ENCODE data around the gene OR2T27.
A peak's percentile ranks its signal among the peaks of the same experiment; 100 is the strongest.
"Not testable (repeated sequence)": the region's sequence is repeated elsewhere in the genome, so short reads cannot be mapped to it uniquely, and the experiment has no call there.

Gene OR2T27, protein sequence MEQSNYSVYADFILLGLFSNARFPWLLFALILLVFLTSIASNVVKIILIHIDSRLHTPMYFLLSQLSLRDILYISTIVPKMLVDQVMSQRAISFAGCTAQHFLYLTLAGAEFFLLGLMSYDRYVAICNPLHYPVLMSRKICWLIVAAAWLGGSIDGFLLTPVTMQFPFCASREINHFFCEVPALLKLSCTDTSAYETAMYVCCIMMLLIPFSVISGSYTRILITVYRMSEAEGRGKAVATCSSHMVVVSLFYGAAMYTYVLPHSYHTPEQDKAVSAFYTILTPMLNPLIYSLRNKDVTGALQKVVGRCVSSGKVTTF

DNA sequence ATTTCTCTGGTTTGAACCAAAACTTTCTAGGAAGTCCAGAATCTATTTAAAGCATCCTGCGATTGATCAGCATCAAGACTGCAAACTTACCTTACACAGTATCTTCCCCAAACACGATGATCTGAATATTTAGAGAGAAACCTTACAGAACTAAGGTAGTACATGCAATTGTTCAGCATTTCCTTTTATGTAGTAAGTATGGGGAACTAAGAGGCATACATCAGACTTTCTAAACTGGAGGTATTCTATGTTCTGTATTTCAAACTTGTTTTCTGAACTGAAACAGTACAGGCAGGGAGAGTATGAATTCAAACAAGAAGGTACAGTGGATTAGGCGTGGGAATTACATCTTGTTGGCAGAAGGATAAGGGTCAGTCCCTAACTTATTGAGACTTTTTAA lies at the start of gene OR2T27:
TSS of gene OR2T27 (minus strand) at position 175 of the 400 bp plus-strand sequence. CDS start 4,644 bp downstream, outside the sequence.
- not testable (repeated sequence) for DNase-seq (ENCODE audit: low spot score)

DNA sequence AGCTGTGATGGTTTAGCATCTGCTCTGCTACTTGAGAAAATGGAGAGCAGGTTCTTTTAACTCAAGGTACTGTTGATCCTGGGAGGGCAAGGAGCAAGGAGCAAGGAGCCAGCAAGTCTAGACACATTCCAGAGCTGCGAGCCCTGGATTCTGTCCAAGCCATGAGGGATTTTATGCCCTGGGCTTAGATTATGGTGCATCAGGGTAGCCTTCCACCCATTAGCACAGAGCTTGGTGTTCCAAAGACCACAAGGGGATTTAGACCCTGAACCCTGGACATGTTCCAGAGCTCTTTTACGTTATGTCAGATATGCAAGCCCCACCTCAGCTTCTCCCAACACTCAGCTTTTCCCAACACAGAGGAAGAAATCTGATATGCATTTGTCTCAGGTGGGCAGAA lies 49.3 kb upstream of the OR2T27 start:
- DNase-seq (ENCODE audit: low spot score) = no peak

DNA sequence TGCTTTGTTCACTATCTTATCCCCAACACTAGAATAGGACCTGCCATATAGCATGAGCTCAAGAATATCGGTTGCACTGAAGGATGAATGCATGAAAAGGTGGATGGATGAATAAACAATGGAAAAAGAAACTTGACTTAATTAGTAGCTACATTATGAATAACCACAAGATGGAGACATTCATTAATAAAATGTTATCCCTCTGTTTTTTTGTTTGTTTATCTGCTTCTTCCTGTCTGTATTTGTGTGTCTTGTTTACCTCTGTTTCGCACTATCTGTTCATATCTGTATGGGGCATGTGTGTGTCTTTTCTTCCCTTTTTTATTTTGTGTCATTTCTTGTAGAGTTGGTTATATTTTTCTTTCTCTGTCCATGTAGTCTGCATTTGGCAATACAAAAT lies 48.3 kb upstream of the OR2T27 start:
- DNase-seq (ENCODE audit: low spot score) = no peak

DNA sequence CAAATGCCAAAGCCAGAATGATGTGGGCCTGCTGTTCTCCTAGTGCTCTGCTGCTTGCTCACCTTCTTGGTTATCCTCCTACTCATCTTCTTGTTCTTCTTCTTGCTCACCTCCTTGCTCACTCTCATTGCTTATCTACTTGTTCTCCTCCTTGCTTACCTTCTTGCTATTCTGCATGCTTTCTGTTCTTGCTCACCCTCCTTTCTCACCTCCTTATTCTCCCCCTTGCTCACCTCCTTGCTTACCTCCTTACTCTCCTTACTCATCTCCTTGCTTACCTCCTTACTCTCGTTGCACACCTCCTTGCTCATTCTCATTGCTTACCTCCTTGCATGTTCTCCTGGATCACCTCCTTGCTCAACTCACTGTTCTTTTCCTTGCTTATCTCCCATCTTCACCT lies 47.4 kb upstream of the OR2T27 start, which contains the start of gene OR14I1:
TSS of gene OR14I1 (minus strand) at position 53 of the 400 bp plus-strand sequence.
- DNase-seq (ENCODE audit: low spot score) = no peak

DNA sequence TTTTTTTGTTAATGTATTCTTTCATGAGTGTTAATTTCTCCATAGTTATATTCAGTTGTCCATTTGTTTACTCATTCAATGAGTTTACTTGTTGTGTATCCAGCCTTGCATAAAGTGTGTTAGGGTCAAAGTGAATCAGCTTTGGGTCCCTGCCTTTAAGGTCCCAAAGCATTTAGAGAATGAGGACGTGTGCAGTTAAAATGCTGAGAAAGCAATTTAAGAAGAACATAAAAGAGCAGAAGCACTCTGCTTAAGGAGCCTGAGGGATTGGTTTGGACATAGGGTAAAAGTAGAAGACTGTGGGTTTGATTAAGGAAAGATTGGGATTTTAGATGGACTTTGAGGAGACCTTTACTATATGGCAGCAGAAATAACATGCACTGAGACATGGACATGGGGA lies 43.8 kb upstream of the OR2T27 start:
- DNase-seq (ENCODE audit: low spot score) = no peak

DNA sequence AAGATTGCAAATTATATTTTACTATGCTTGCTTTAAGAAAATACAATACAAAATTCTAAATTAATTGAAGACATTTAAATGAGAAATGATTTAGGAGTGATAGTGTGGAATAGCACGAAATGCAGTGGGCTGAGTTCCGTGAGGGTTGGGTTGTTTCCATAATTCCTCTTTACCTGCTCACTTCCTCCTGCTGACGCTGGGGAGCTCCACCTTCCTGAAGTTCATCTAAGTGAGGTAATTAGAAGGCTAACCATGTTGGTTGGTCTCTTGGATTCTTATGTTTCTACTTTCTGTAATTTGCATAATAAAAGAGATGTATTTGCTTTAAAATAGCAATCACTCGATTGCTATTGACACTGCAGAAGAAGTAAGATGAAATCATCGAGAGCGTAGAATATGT lies 42.6 kb upstream of the OR2T27 start:
- no peak for DNase-seq (ENCODE audit: low spot score)

DNA sequence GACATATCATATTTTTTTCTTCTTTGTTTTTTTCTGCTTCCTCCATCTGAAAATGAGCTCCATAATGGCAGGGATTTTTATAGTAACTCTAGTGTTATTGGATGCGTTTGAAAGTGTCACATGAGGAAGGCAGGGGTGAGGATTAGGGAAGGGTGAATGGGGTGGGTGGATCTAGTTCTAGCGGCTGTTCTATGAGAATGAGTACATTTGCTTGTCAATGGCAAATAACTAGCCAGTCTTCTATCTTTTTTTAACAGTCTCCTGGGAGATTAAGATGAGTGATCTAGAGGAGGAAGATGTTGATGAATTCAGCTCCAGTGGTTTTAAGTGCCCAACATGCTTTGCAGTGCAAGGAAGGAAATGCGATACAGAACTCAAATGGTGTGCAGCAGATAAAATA lies 41.4 kb upstream of the OR2T27 start:
- DNase-seq (ENCODE audit: low spot score) = no peak

DNA sequence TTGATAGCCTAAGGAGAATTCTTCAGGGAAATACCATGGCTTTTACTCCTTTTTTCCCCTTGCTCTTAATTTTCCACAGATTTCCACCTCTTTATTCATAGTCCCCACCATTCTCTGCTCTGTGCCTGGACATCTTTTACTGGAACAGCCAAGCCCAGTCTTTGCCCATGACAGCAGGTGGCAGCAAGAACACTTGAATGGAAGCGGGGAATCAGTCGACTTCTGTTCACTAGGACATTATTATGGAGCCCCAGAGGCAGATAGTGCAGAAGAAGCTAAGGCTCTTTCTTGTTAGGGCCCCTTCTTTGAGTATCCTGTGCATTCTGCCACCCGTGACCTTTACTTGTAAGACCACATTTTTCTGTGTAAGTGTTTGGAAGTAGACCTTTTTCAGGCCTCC lies 40.9 kb upstream of the OR2T27 start:
- DNase-seq (ENCODE audit: low spot score) = no peak

DNA sequence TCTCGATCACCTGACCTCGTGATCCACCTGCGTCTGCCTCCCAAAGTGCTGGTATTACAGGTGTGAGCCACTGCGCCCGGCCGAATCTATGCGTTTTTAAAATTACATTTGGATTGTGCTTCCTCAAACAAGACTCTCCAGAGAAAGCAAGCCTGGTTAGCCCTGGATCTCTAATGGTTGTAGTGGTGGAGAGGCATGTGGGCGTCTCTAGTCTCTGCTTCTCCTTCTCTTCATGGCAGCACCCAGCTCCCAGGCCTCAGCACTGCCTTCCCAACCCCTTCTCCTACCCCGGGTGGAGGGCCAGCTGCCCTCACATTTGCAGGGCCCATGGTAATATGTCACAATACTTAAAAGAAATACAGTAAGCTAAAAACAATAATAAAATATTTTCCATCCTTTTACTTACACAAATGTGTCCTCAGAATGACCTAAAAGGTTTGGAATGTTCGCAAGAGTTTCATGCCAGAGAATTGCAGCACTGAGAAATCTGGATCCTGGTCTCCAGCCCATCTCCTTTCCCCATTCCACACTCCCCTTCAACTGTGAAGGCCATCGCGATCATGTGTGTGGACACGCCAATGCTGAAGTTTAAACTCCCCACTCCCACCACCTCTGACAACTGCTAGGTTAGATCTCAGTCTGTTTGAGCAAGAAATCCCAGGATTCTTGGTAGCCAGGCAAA lies 40.3 kb upstream of the OR2T27 start:
- DNase-seq (ENCODE audit: low spot score) = peak; percentile 38

DNA sequence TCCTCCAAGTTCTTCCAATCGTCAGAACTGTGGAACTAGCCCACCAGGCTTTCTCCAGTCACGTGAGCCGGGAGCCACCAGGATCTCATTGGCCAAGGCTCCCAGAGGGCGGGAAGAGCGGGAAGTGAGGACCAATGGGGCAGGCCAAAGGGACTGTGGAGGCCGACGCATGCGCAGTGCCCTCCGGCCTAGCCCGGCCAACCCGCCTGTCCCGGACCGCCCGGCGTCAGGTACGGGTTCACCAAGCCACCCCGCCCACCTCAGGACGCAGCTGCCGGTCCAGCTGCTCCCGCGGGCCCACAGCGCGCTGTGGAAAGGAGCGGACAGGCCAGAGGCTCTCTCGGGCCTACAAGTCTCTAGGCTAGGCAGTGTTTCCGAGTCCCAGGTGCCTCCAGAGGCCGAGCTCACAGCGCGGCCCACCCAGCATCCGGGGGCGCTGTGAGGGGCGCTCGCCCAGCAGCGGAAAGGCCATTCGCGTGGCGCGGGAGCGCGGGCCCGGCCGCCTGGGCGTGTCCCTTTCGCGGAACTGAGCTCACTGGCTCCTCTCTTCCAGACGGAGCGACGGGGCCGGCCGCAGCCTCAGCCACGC lies 36.3 kb upstream of the OR2T27 start:
- DNase-seq (ENCODE audit: low spot score) = no peak

DNA sequence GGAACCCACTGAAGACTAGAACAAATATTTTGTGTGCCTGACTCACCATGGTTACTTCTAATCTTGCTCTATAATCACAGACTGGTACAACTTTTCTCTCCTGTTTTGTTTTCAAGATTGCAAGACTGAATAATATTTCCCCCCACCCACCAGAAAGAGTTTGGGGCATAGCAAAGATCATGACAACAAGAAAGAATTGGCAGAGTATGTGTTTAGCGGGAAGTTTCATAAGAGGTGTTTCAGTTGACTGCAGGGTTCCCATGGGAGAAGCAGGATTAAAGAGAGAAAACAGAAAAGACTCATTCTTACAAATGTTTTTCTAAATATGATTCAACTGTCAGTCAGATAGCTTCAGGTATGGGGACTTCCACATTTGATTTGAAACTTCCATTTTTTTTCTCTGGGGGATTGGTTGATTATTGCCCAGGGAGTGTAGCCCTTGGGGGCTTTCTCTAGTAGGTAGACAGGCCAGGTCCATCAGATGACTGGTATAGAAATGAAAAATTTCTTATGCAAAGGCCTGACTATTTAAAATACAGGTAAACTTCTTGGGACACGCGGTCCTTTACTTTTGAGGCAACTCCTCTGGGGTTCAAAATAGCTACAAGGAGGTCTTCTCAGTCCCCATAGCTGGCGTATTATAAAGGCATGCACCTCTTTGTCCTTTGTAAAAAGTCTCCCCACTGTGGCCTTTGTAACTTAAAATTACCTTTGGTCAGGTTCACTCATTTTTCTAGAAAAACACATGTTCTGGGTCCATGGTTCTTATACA lies 33.4 kb upstream of the OR2T27 start:
- no peak for DNase-seq (ENCODE audit: low spot score)

DNA sequence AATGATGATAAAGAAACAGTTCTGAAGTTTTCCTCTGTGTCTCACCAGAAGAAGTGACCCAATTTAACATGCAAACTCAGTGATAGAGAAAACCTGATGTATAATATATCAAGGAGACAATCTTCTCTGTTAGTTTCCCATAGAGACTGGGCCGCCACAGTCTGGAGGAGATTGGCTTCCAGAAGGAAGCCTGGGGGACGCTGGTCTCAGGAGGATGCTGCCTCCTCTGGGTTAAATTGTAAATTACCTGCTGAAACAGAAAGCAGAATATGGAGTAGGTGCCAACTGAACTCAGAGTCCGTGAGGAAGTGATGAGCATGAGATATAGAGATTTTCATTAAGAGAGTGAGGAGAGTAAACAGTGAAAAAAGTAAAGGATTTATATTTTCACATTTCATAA lies 31.5 kb upstream of the OR2T27 start:
- no peak for DNase-seq (ENCODE audit: low spot score)

DNA sequence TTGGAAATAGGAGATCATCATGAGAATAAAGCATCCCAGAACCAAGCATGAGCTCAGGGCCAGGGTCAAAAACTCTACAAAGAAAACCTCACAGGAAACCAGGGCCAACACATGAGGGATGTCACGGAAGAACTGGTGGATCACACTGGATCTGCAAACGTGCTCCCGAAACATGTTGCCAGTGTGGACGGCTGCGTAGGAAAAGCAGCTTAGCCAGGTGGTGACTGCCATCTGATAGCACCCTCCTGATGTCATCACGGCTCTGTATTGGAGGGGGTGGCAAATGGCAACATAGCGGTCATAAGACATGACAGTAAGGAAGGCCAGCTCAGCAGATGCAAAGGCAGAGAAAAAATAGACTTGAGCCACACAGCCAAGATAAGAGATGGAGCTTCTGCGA lies 26.3 kb upstream of the OR2T27 start:
- DNase-seq (ENCODE audit: low spot score) = no peak

DNA sequence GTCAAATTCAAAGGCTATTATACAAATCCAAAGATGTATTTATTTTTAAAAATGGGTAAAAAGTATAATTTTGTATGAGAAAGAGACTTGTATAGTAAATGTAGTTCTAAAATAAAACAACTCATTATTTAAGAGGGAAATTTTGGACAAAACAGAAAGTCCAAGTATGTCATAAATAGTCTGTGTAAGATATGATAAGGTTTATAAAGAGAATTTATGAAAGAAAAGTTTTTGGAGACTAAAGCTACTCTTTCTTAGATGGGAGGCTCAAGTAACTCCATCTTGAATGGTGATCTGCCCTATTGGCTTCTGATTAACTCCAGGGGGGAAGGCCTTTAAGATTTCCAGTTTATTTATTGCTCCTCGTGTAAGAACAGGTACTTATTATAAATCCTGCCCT lies 14.7 kb upstream of the OR2T27 start:
- no peak for DNase-seq (ENCODE audit: low spot score)

DNA sequence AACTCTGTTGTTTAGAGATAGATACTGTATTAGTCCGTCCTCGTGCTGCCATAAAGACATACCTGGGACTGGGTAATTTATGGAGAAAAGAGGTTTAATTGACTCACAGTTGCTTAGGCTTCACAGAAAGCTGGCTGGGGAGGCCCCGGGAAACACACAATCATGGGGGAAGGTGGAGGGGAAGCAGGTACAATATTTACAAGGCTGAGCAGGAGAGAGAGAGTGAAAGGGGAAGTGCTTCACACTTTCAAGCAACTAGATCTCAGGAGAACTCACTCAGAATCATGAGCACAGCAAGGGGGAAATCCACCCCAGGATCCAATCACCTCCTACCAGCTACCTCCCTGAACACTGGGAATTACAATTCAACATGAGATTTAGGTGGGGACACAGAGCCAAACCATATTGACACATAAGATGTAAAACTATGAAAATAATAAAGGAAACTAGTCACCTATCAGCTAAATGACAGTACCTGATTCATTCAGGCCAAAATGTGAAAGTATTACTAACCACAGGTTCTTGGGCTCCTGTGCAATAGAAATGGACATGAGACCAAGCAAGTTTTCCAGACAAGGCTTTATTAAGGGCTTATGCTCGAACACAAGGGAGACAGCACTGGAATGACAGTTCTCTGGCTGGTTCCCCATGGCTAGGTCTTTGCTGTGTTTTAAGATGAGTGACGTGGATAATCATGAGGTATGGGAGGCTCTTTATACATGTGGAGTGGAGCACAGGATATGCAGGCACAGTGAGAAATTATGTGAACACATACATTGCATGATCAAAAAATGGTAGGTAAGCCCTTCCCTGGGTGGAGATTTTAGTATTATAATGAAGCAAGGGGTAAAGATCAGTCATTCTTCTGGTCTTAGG lies 8.4 kb upstream of the OR2T27 start:
- not testable (repeated sequence) for DNase-seq (ENCODE audit: low spot score)

DNA sequence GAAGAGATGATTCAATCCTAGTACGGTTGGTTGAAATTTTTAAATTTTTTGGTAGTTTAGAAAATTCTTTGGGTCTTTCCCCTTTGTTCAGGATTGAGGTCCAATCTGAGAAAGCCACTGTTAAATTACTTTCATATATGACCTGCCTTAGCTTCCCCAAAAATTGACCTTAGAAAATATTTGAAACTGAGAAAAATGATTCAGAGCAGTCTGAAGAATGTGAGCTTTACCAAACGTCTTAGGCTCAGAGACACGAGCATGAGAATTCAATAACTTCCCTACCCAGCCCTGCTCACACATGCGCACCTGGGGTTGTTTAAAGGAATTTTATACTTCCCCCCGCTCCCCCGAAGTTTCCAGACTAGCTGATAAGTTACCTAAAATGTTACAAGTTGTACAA lies 1.5 kb upstream of the OR2T27 start:
- DNase-seq (ENCODE audit: low spot score) = not testable (repeated sequence)

DNA sequence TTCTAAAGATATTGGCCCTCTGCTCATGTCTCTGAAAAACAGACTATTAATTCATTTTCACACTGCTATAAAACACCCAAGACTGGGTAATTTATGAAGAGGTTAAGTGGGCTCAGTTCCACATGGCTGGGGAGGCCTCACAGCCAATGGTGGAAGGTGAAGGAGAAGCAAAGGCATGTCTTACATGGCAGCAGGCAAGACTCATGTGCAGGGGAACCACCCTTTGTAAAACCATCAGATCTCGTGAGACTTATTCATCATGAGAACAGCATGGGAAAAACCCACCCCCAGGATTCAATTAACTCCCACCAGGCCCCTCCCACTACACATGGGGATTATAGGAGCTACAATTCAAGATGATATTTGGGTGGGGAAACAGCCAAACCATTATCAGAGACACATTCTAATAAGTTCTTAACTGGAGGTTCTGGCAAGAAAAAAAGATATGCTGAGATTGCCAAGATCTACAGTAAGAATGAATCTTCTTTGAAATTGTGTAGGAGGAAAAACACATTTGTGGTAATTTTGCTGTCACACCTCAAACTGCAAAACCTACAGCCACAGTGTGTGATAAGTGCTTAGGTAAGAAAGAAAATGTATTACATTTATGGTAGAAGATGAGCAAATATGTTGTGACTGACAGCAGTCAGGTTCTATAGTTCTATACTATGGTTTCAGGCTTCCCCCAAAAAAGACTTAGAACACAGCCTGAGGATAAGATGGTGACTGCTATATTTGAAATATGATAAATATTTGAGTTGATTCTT lies 6.4 kb downstream of the OR2T27 start:
- not testable (repeated sequence) for DNase-seq (ENCODE audit: low spot score)

DNA sequence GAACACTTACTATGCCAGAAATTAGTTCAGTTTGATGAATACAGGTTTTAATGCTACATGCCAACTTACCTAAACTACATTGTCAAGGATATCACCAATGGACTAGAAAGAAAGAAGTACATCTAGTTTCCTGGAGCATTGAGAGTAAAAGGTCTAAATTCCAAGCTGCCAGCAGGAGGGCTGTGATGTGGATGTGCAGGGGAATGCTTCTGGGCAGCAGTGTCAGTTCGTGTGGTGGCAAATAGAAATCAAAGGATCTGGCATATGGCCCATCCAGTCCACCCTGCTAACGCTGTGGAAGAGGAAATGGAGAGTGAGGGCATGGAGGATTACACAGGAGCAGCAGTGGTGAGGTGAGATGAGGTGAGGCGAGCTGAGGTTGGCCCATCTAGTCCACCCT lies 10.2 kb downstream of the OR2T27 start, which contains the start of gene OR2T35:
TSS of gene OR2T35 (minus strand) at position 101 of the 400 bp plus-strand sequence. CDS start 6,020 bp downstream, outside the sequence.
- not testable (repeated sequence) for DNase-seq (ENCODE audit: low spot score)

DNA sequence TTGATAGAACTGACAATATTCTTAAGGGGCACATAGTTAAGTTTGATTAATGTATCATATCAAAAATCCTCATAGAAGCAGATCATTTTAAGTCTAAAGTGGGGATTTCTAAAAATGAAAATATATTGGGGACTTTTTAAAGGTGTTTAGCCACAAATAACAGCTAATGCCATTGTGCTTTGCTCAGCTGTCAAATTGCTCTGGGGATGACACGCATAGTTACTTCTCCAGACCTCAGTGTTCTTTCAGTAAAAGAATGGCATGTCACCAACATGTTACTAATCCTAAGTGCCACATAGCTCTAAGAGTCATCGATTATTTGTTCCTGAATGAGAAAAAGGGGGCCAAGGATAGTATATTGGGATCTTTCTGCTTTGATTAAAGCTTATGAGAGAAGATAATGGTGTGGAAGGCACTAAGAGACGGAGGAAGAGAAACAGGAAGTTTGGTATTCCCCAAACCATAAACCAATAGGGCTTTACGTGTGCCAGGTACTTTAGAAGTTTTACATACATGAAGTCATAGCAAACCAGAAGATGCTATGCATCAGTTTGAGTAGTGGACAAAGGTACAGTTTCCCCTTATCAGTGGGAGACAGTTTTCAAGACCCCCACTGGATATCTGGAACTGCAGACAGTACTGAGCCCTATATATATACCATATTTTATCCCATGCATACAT lies 12.2 kb downstream of the OR2T27 start:
- not testable (repeated sequence) for DNase-seq (ENCODE audit: low spot score)

DNA sequence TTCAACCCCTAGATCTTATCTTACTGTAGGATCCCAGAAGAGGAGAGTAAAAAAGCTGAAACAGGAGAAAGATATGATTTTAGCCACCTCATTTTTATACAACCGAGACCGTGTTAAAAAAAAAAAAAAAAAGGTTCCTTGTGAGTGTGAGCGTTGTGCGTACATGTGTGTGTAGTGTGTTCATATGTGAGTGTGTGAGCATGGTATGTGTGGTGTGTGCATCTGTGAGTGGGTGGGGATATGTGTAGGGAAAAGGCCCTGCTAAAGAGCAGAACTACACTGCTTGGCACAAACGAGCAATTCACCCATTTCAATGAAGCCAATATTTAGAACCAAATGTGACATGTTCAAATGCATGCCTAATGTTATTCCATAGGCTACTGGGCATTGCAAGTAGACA lies 13.7 kb downstream of the OR2T27 start:
- DNase-seq (ENCODE audit: low spot score) = not testable (repeated sequence)

Data from GM03348 (cell line).